CD8-positive, alpha-beta memory T cell (primary cell): Measurements from ENCODE around the gene FMNL3. TPM values are rescaled to one million over a fixed set of nuclear protein-coding genes. Genes with fewer than 3 reads are reported as not detected.

Source experiments
- polyA plus RNA-seq: library from polyadenylated mRNA; unstranded; fragments of 300-500 nt; fragmentation: Illumina TruSeq; gene quantifications from one replicate; pipeline ENCODE4 v1.2.3, GENCODE V29; 2021
- total RNA-seq, 2 experiments: library from RNA; stranded (reverse); gene quantifications; one replicate each; pipeline ENCODE4 v1.2.3, GENCODE V29; 2021

Gene FMNL3
- total and polyA plus RNA-seq, 3 experiments from 2014 or later, result 6.3 to 36.7 (median 35.8) TPM

Other genes starting within 250 kb of the FMNL3 start
- gene KCNH3, start 168.4 kb downstream of the FMNL3 start, total RNA-seq, result 1 to 10 TPM; 2.5 to 3.1 TPM
- 1.4 TPM for gene KCNH3, start 168.4 kb downstream of the FMNL3 start, polyA plus RNA-seq
- gene MCRS1, start 139.3 kb downstream of the FMNL3 start, total RNA-seq, result 10 to 100 TPM; 89.1 to 96.5 TPM
- 61.6 TPM for gene MCRS1, start 139.3 kb downstream of the FMNL3 start, polyA plus RNA-seq
- under 1 TPM; 0.11 to 0.15 TPM for gene FAM186B, start 101.8 kb downstream of the FMNL3 start, total RNA-seq
- gene FAM186B, start 101.8 kb downstream of the FMNL3 start, polyA plus RNA-seq, result not detected
- gene PRPF40B, start 83.8 kb downstream of the FMNL3 start, total RNA-seq, result 1 to 10 TPM; 9.0 to 9.9 TPM
- 2.0 TPM for gene PRPF40B, start 83.8 kb downstream of the FMNL3 start, polyA plus RNA-seq
- 100 to 1,000 TPM; 443 to 449 TPM for gene TMBIM6, start 34.2 kb upstream of the FMNL3 start, total RNA-seq
- 1,008 TPM for gene TMBIM6, start 34.2 kb upstream of the FMNL3 start, polyA plus RNA-seq
- 1 to 10 TPM; 4.8 to 5.5 TPM for gene NCKAP5L, start 121.0 kb upstream of the FMNL3 start, total RNA-seq
- gene NCKAP5L, start 121.0 kb upstream of the FMNL3 start, polyA plus RNA-seq, result 4.3 TPM
- gene BCDIN3D, start 135.7 kb upstream of the FMNL3 start, total RNA-seq, result 1 to 10 TPM; 6.5 to 7.6 TPM
- gene BCDIN3D, start 135.7 kb upstream of the FMNL3 start, polyA plus RNA-seq, result 6.4 TPM
- under 1 TPM; 0.39 to 0.44 TPM for gene FAIM2, start 196.5 kb upstream of the FMNL3 start, total RNA-seq
- gene FAIM2, start 196.5 kb upstream of the FMNL3 start, polyA plus RNA-seq, result 0.72 TPM
- gene AQP2, start 243.3 kb upstream of the FMNL3 start, total RNA-seq, result not detected
- gene AQP2, start 243.3 kb upstream of the FMNL3 start, polyA plus RNA-seq, result not detected